Upper lobe of left lung (tissue), 4 donors: ENCODE results near the gene GJA5.

Experiments
- CTCF ChIP-seq, 6 experiments: fragments of 450-650 bp in 4 of 6; fragments of 200-600 bp in 2 of 6; sonication (generic) in 2 of 6; IDR thresholded peaks; one replicate each; pipeline ENCODE4 v1.5.1; 2016 to 2019; ENCODE audit warnings: antibody characterized with exemption in 6 of 6
- POLR2A ChIP-seq, 4 donors: fragments of 450-650 bp; IDR thresholded peaks; one replicate each; pipeline ENCODE4 v1.5.1; 2016 to 2017; ENCODE audit warnings: antibody characterized with exemption in 4 of 4, mild to moderate bottlenecking in 2 of 4

GRCh38 chr1:147751346-147751745, 9.1 kb downstream of the GJA5 start:
- no peak for TF ChIP-seq POLR2A (IDR thresholded peaks at IDR 0.05)
- no peak for TF ChIP-seq CTCF (IDR thresholded peaks at IDR 0.05)
